BE2C (cell line): ENCODE measurements around the gene HOMER2.

Experiments used
- DNase-seq: peaks from one replicate; pipeline ENCODE4 v3.0.0-alpha.2; 2020
- H3K27me3 ChIP-seq: fragments of 250-450 bp; sonication (Bioruptor Pico); 2 replicates; pipeline ENCODE4 v1.5.1; 2020; ENCODE audit warnings: mild to moderate bottlenecking
- H3K36me3 ChIP-seq: fragments of 250-450 bp; sonication (Bioruptor Pico); 2 replicates; pipeline ENCODE4 v1.5.1; 2020; ENCODE audit warnings: mild to moderate bottlenecking
- H3K4me1 ChIP-seq: fragments of 250-450 bp; sonication (Bioruptor Pico); 2 replicates; pipeline ENCODE4 v1.5.1; 2020
- H3K4me3 ChIP-seq: 2 replicates; pipeline ENCODE4 v1.5.1; 2011; ENCODE audit warnings: low read depth, low read length
- H3K9me3 ChIP-seq: fragments of 250-450 bp; sonication (Bioruptor Pico); 2 replicates; pipeline ENCODE4 v1.5.1; 2020
- TF ChIP-seq, protein P1 (sequence below): IDR thresholded peaks from 2 replicates; pipeline ENCODE4 v1.5.1; 2012; ENCODE audit warnings: mild to moderate bottlenecking, low read depth, low read length

Gene HOMER2

DNA sequence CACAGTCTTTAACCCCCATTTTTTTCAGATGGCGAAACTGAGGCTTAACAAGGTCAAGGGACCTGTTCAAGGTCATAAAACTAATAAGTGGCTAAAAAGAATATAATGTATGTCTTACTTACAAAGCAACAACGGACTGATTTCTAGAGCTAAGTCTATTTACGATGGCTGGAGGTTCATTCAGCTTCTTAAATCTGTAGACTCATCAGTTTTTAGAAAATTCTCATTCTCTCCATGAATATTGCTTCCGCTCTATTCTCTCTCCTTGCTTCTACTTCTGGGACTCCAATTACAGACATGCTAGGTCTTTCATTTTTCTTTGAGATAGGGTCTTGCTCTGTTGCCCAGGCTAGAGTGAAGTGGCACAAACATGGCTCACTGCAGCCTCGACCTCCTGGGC is 74.2 kb downstream of the HOMER2 start:
- no peaks in the 10 kb centered on the region for H3K4me1 ChIP-seq
- no peaks in the 10 kb centered on the region for H3K9me3 ChIP-seq
- no peaks in the 10 kb centered on the region for H3K27me3 ChIP-seq
- no peak overlapping the region for H3K4me3 ChIP-seq
- no peaks in the 10 kb centered on the region for H3K36me3 ChIP-seq
- TF ChIP-seq, protein P1, sequence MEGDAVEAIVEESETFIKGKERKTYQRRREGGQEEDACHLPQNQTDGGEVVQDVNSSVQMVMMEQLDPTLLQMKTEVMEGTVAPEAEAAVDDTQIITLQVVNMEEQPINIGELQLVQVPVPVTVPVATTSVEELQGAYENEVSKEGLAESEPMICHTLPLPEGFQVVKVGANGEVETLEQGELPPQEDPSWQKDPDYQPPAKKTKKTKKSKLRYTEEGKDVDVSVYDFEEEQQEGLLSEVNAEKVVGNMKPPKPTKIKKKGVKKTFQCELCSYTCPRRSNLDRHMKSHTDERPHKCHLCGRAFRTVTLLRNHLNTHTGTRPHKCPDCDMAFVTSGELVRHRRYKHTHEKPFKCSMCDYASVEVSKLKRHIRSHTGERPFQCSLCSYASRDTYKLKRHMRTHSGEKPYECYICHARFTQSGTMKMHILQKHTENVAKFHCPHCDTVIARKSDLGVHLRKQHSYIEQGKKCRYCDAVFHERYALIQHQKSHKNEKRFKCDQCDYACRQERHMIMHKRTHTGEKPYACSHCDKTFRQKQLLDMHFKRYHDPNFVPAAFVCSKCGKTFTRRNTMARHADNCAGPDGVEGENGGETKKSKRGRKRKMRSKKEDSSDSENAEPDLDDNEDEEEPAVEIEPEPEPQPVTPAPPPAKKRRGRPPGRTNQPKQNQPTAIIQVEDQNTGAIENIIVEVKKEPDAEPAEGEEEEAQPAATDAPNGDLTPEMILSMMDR, result no peak
- DNase-seq, result no peak

DNA sequence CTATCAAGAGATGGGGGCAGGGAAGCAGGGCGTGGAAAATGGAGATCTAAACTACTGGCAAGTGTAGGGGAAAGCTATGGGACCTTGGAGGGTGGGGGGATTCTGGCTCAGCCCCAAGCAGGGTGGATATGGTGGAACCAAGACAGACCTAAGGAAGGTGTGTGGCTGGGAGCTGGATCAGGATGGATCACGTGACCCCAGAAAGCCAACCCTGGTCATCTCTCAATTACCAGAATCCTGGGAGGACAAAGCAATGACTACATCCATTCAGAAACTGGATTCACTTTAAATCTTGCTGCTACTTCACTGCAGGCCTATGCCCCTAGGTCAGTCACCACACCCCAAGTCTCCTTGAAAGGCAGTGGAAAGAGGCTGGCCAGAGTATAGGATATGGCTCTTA is 74.7 kb downstream of the HOMER2 start:
- TF ChIP-seq, protein P1, result no peak
- no peak overlapping the region for H3K4me3 ChIP-seq
- H3K4me1 ChIP-seq, result no peaks in the 10 kb centered on the region
- H3K27me3 ChIP-seq, result no peaks in the 10 kb centered on the region
- no peaks in the 10 kb centered on the region for H3K36me3 ChIP-seq
- no peak for DNase-seq
- no peaks in the 10 kb centered on the region for H3K9me3 ChIP-seq

DNA sequence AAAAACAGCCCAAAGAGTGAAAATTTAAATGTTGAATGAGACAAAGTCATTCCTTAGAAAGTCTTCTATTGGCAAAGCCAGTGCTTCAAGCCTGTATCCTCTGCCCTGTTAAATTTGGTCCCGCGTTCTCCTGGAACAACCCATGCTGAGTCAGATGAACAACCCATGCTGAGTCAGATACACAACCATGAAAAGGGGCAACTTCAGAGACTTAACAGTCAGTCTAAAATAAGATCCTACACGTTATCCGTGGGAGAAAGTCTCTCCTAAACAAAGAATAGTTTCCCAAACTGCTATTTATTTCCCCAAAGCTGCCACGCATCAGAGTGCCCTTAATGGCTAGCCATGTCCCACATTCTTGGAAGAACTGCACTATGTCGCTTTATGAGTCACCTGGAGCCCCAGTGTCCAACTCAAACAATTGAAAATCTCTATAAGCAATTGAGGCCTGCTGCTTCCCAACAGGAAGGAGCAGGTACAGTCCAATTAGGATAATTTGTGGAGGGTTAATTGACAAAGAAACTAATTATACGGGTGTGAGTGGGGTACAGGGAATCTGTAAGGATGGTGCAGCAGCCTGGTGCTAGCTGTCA is 77.0 kb downstream of the HOMER2 start:
- H3K4me3 ChIP-seq, result no peak overlapping the region
- no peak for DNase-seq

DNA sequence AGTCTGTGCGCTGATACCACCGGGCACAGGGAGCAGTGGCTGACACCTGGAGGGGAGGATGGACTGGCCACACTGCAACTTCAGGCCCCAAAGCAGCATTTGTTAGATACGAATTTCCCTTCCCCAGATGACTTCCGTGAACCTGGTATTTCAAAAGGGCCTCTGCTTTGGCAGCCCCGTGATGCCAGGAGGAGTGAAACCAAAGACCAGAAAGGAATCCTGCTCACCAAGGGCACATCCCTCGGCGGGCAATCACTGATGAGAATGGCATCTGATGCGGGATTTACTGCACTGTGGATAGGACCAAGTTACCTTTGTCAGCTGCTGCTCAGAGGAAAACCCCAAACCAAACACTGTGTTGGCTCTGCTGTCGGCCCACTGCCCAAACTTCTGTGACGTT is 77.6 kb downstream of the HOMER2 start:
- H3K36me3 ChIP-seq, result no peaks in the 10 kb centered on the region
- H3K27me3 ChIP-seq, result no peaks in the 10 kb centered on the region
- no peak overlapping the region for H3K4me3 ChIP-seq
- TF ChIP-seq, protein P1, result no peak
- no peaks in the 10 kb centered on the region for H3K4me1 ChIP-seq
- no peaks in the 10 kb centered on the region for H3K9me3 ChIP-seq
- no peak for DNase-seq

More for the DNA sequence above, 77.0 kb downstream of the HOMER2 start:
- Histone ChIP-seq H3K4me1 (no peaks in the 10 kb centered on the region), H3K27me3 (no peaks in the 10 kb centered on the region), H3K9me3 (no peaks in the 10 kb centered on the region), H3K36me3 (no peaks in the 10 kb centered on the region)
- TF ChIP-seq, protein P1, result no peak

DNA sequence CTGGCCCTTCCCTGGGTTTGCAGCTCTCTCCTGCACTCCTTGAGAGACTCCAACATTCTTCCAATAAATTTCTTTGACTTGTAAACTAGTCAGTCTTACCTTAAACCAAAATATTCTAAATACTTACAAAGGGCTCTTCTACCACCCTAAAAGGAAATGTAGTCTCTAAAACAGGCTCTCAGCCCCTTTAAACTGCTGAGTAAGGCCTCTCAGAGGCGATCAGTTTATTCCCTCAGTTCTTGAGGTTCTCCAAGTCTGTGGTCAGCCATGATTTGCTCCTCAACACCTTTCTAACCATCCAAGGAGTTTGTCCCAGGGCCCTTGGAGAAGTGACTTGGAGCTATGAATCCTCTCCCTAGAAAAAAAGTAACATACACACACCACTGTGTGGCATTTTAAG is 78.3 kb downstream of the HOMER2 start:
- no peaks in the 10 kb centered on the region for H3K27me3 ChIP-seq
- no peaks in the 10 kb centered on the region for H3K4me1 ChIP-seq
- no peak for DNase-seq
- H3K36me3 ChIP-seq, result no peaks in the 10 kb centered on the region
- no peak overlapping the region for H3K4me3 ChIP-seq
- no peaks in the 10 kb centered on the region for H3K9me3 ChIP-seq
- TF ChIP-seq, protein P1, result no peak

DNA sequence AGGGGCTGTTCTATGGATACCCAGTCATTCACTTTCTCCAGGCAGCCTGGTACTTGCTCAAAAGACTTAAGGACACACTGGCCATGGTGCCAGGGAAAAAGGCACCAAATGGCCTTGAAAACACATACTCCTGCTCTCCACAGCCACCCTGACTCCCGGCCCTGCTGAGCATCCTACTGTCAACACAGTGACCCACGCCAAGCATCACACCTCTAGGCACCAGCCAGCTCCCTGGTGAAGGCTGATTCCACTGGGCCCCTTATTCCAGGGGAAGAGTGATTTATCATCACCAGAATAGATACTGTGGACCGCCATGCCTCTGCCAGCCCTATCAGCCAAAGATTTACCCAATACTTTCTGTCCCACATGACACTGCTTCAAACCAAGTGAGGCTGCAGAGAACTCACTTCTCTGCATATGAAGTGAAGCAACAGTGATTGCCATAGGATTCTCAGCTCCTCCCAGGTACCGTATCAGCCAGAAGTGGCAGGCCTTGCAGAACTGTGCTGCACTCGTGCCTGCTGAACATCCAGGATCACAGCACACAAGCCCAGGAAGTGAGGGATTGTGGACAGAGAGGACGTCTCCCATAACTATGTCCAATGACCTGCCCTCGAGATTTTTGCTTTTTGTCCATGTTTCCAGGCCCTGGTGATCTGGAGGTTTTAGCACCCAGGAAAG is 79.4 kb downstream of the HOMER2 start:
- TF ChIP-seq, protein P1, result no peak
- no peak overlapping the region for H3K4me3 ChIP-seq

More for the DNA sequence above, 79.4 kb downstream of the HOMER2 start:
- Histone ChIP-seq H3K36me3 (no peaks in the 10 kb centered on the region), H3K4me1 (no peaks in the 10 kb centered on the region), H3K27me3 (no peaks in the 10 kb centered on the region), H3K9me3 (no peaks in the 10 kb centered on the region)
- no peak for DNase-seq
